ENCODE results near the gene IL1R1.
A peak's percentile ranks its signal among the peaks of the same experiment; 100 is the strongest.

DNA sequence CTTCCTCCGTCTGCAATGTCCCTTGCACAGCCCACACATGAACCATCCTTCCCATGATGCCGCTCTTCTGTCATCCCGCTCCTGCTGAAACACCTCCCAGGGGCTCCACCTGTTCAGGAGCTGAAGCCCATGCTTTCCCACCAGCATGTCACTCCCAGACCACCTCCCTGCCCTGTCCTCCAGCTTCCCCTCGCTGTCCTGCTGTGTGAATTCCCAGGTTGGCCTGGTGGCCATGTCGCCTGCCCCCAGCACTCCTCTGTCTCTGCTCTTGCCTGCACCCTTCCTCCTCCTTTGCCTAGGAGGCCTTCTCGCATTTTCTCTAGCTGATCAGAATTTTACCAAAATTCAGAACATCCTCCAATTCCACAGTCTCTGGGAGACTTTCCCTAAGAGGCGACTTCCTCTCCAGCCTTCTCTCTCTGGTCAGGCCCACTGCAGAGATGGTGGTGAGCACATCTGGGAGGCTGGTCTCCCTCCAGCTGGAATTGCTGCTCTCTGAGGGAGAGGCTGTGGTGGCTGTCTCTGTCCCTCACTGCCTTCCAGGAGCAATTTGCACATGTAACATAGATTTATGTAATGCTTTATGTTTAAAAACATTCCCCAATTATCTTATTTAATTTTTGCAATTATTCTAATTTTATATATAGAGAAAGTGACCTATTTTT, 35.4 kb downstream of the IL1R1 start:
- TF ChIP-seq, protein P1, sequence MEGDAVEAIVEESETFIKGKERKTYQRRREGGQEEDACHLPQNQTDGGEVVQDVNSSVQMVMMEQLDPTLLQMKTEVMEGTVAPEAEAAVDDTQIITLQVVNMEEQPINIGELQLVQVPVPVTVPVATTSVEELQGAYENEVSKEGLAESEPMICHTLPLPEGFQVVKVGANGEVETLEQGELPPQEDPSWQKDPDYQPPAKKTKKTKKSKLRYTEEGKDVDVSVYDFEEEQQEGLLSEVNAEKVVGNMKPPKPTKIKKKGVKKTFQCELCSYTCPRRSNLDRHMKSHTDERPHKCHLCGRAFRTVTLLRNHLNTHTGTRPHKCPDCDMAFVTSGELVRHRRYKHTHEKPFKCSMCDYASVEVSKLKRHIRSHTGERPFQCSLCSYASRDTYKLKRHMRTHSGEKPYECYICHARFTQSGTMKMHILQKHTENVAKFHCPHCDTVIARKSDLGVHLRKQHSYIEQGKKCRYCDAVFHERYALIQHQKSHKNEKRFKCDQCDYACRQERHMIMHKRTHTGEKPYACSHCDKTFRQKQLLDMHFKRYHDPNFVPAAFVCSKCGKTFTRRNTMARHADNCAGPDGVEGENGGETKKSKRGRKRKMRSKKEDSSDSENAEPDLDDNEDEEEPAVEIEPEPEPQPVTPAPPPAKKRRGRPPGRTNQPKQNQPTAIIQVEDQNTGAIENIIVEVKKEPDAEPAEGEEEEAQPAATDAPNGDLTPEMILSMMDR (IDR thresholded peaks at IDR 0.05 in 8 of 11, conservative IDR thresholded peaks at IDR 0.05 in 3 of 11): no peak
- peak in 2 of 3 donors; percentile 32 to 43 for TF ChIP-seq POLR2AphosphoS5 (IDR thresholded peaks at IDR 0.05)

All from spleen (tissue), 7 donors.